Spleen (tissue), 11 donors: ENCODE results near the gene TTC12. TPM values are rescaled to one million over a fixed set of nuclear protein-coding genes. Genes with fewer than 3 reads are reported as not detected.

Experiments
- DNase-seq: peaks from one replicate; pipeline ENCODE4 v3.0.0-alpha.2; 2020
- H3K27ac ChIP-seq, 8 donors: fragments of 200-600 bp; sonication (generic) in 7 of 8; 1 replicate in 4 of 8; 2 replicates in 4 of 8; pipeline versions ENCODE4 v1.5.0 to v1.8.0; 2016 to 2021; ENCODE audit warnings: inconsistent platforms in 4 of 8, mild to moderate bottlenecking in 4 of 8, moderate library complexity in 1 of 8
- H3K27me3 ChIP-seq, 7 donors: fragments of 200-600 bp; sonication (generic) in 6 of 7; replicated peaks in 1 of 7; 1 replicate in 4 of 7; 2 replicates in 3 of 7; pipeline versions ENCODE4 v1.5.0 to v1.8.0; 2016 to 2021; ENCODE audit warnings: inconsistent platforms in 3 of 7, mild to moderate bottlenecking in 1 of 7
- H3K36me3 ChIP-seq, 6 donors: fragments of 200-600 bp; sonication (generic) in 5 of 6; 1 replicate in 4 of 6; 2 replicates in 2 of 6; pipeline versions ENCODE4 v1.5.0 to v1.8.0; 2016 to 2021; ENCODE audit warnings: inconsistent platforms in 2 of 6
- H3K4me1 ChIP-seq, 6 donors: fragments of 200-600 bp; sonication (generic) in 5 of 6; 1 replicate in 3 of 6; 2 replicates in 3 of 6; pipeline versions ENCODE4 v1.5.0 to v1.8.0; 2016 to 2021; ENCODE audit warnings: inconsistent platforms in 3 of 6
- H3K4me3 ChIP-seq, 8 donors: fragments of 200-600 bp; sonication (generic) in 7 of 8; 1 replicate in 4 of 8; 2 replicates in 4 of 8; pipeline versions ENCODE4 v1.5.0 to v1.8.0; 2016 to 2021; ENCODE audit warnings: inconsistent platforms in 4 of 8, mild to moderate bottlenecking in 4 of 8, moderate library complexity in 2 of 8
- H3K9me3 ChIP-seq, 8 donors: fragments of 200-600 bp; sonication (generic) in 7 of 8; 1 replicate in 4 of 8; 2 replicates in 4 of 8; pipeline versions ENCODE4 v1.5.0 to v1.8.0; 2016 to 2021; ENCODE audit warnings: inconsistent platforms in 4 of 8
- POLR2A ChIP-seq, 3 donors: fragments of 450-650 bp; IDR thresholded peaks; one replicate each; pipeline ENCODE4 v1.5.1; 2017; ENCODE audit warnings: antibody characterized with exemption in 3 of 3, mild to moderate bottlenecking in 1 of 3
- POLR2AphosphoS5 ChIP-seq, 3 donors: sonication (generic); formaldehyde crosslinking; IDR thresholded peaks; one replicate each; pipeline ENCODE4 v1.5.1; 2017; ENCODE audit warnings: antibody characterized with exemption in 3 of 3
- WGBS, 5 donors: extraction: QIAGEN DNeasy Blood & Tissue Kit in 3 of 5; methylation state at CpG; one replicate each; pipeline versions ENCODE4 v1.1.5 to v1.1.7; 2013 to 2018; 5-methylcytosine and 5-hydroxymethylcytosine counted together
- intact Hi-C: fragments of 100-400 bp; cut with DNase I; formaldehyde crosslinking; loops from one replicate; pipeline ENCODE4 v1.15.0; 2023; ENCODE audit warnings: low total_unique reads
- polyA plus RNA-seq, 3 donors: library from polyadenylated mRNA; stranded (reverse); fragments of 200-250 nt; gene quantifications; one replicate each; pipeline ENCODE4 v1.2.1, GENCODE V29; 2013
- total RNA-seq, 7 donors: library from RNA; depleted of rRNA in 3 of 7; stranded (reverse); fragments of >200 nt in 3 of 7; fragmentation: NEBNext Ultra II Directional in 4 of 7; extraction: Animal tissue kit (Norgen Biotek cat#: 25700) in 4 of 7; gene quantifications; one replicate each; pipeline versions ENCODE4 v1.1.0 to v1.2.1, GENCODE V29; 2016 to 2021
- TF ChIP-seq, protein P1 (sequence below), 11 experiments: fragments of 200-600 bp in 7 of 11; fragments of 450-650 bp in 4 of 11; sonication (generic) in 4 of 11; IDR thresholded peaks in 8 of 11; conservative IDR thresholded peaks in 3 of 11; 1 replicate in 7 of 11; 2 replicates in 4 of 11; pipeline versions ENCODE4 v1.4.0 to v1.8.0; 2016 to 2021; ENCODE audit warnings: antibody characterized with exemption in 11 of 11, inconsistent platforms in 4 of 11, mild to moderate bottlenecking in 1 of 11
- donor health status: healthy with polysubstance abuse.
- donor health status: DM: no; HTN: no; CAD: no; lungs with moderate emphysema.
- donor health status: DM: no; HTN: no; CAD: no.
- donor health status: Bipolar disorder and iron deficiency.
- donor health status: healthy.
- donor health status: DM: no; HTN: no; CAD: no.
- donor health status: DM: yes; HTN: yes; CAD: no.

Gene TTC12
- total and polyA plus RNA-seq, 10 donors, result 4.2 to 29.8 (median 14.4) TPM

DNA sequence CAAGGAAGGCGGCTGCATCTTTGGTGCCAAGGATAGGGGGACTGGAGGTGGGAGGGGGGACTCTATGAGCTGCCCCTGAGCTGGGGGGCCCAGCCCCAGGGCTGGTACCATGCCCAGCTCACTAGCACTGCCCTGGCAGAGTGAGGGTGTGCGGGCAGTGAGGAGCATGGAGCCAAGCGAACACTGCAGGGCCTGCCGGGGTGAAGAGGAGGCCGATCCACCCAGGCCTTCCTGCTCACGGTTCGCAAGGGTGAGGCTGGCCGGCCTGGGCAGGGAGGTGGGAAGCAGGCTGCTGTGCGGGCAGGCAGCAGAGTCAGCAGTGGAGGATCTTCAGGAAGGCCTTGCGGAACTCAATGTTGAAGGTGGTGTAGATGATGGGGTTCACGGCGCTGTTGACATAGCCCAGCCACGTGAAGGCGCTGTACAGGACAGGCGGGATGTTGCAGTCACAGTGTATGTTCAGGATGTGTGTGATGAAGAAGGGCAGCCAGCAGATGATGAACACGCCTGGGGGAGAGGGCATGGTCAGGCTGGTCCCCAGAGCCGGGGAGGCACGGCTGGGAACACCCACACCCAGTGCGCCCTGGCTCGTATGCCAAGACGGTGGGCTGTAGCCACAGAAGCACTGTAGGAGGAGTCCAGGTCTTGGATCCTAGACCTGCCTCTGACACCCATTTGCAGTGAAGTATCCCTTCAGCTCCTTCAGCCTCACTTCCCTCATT, 96.2 kb downstream of the TTC12 start:
- Histone ChIP-seq H3K9me3 (no peaks in the 10 kb centered on the region), H3K27me3 (no peaks in the 10 kb centered on the region), H3K27ac (no peak overlapping the region), H3K36me3 (no peaks in the 10 kb centered on the region), H3K4me3 (no peak overlapping the region), H3K4me1 (no peaks in the 10 kb centered on the region)
- intact Hi-C loops, result no loop called here
- TF ChIP-seq POLR2AphosphoS5 (IDR thresholded peaks at IDR 0.05), result no peak
- TF ChIP-seq, protein P1, sequence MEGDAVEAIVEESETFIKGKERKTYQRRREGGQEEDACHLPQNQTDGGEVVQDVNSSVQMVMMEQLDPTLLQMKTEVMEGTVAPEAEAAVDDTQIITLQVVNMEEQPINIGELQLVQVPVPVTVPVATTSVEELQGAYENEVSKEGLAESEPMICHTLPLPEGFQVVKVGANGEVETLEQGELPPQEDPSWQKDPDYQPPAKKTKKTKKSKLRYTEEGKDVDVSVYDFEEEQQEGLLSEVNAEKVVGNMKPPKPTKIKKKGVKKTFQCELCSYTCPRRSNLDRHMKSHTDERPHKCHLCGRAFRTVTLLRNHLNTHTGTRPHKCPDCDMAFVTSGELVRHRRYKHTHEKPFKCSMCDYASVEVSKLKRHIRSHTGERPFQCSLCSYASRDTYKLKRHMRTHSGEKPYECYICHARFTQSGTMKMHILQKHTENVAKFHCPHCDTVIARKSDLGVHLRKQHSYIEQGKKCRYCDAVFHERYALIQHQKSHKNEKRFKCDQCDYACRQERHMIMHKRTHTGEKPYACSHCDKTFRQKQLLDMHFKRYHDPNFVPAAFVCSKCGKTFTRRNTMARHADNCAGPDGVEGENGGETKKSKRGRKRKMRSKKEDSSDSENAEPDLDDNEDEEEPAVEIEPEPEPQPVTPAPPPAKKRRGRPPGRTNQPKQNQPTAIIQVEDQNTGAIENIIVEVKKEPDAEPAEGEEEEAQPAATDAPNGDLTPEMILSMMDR (IDR thresholded peaks at IDR 0.05 in 8 of 11, conservative IDR thresholded peaks at IDR 0.05 in 3 of 11), result no peak
- TF ChIP-seq POLR2A (IDR thresholded peaks at IDR 0.05), result no peak
- peak; percentile 67 for DNase-seq
- WGBS, 5 donors, result 84 to 93% (median 89%) methylated on average over 20 to 21 of the region's 21 CpGs

DNA sequence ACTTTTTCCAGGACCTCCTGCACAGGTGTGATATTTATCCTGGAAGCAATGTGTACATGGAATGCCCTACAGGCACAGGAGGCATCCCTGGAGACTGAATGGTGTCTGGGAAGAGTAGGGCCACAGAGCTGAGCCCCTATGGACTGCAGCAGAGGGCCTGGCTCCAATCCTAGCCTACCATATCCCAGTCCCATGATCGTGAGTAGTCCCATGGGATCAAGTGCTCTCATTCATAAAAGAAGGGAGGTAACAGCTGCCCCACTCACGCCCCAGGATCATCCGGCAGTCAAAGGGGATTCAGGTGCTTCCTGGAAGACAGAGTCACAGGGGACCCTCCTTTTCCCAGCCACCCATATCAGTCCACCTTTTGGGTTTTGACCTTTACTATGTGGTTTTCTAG, 97.2 kb downstream of the TTC12 start:
- no peaks in the 10 kb centered on the region for H3K36me3 ChIP-seq
- TF ChIP-seq POLR2AphosphoS5 (IDR thresholded peaks at IDR 0.05) (no peak), POLR2A (IDR thresholded peaks at IDR 0.05) (no peak)
- TF ChIP-seq, protein P1 (IDR thresholded peaks at IDR 0.05 in 8 of 11, conservative IDR thresholded peaks at IDR 0.05 in 3 of 11), result no peak
- WGBS, 5 donors, result 68 to 87% (median 75%) methylated on average over 3 of the region's 3 CpGs
- H3K9me3 ChIP-seq, result no peaks in the 10 kb centered on the region
- H3K27me3 ChIP-seq, result no peaks in the 10 kb centered on the region
- H3K27ac ChIP-seq, result no peak overlapping the region
- no peak for DNase-seq
- no peaks in the 10 kb centered on the region for H3K4me1 ChIP-seq
- intact Hi-C loops, result no loop called here
- H3K4me3 ChIP-seq, result no peak overlapping the region

DNA sequence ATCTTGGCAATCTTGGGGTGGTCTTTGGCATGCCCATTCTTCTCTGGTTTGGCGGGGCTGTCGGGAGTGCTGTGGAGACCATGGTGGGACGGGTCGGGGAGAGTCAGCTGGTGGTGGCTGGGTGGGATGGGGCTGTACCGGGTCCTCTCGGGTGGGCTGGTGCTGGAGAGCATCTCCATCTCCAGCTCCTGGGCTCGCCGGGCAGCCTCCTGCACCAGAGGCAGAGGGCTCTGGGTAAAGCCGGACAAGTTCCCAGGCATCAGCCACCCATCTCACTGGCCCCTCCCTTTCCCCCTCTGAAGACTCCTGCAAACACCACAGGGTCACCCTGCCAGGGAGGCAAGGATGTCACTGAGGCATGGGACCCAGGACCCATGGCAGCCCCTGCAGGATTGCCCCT, 98.3 kb downstream of the TTC12 start:
- no peaks in the 10 kb centered on the region for H3K27me3 ChIP-seq
- H3K27ac ChIP-seq, result no peak overlapping the region
- peak; percentile 62 for DNase-seq
- intact Hi-C loops, result no loop called here
- no peaks in the 10 kb centered on the region for H3K9me3 ChIP-seq
- H3K36me3 ChIP-seq, result no peaks in the 10 kb centered on the region
- no peaks in the 10 kb centered on the region for H3K4me1 ChIP-seq
- TF ChIP-seq POLR2A (IDR thresholded peaks at IDR 0.05) (no peak), POLR2AphosphoS5 (IDR thresholded peaks at IDR 0.05) (no peak)
- TF ChIP-seq, protein P1 (IDR thresholded peaks at IDR 0.05 in 8 of 11, conservative IDR thresholded peaks at IDR 0.05 in 3 of 11), result no peak
- H3K4me3 ChIP-seq, result no peak overlapping the region
- WGBS, 5 donors, result 76 to 94% (median 80%) methylated on average over 8 to 9 of the region's 9 CpGs

DNA sequence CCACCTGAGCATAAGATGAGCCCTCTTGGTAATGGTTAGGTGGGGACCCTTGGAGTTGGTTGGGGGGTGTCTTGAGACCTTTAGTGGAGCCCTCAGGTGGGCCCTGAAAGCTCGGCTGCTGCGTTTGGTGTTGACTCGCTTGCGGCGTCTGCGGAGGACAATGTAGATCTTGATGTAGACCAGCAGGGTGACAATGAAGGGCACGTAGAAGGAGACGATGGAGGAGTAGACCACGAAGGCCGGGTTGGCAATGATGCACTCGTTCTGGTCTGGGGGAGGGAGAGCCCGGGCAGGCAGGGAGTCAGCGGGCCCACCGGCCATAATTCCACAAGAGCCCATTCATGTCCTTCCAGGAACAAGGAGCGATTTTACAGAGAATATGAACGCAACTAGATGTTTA, 101.0 kb downstream of the TTC12 start:
- TF ChIP-seq POLR2A (IDR thresholded peaks at IDR 0.05) (no peak), POLR2AphosphoS5 (IDR thresholded peaks at IDR 0.05) (no peak)
- TF ChIP-seq, protein P1 (IDR thresholded peaks at IDR 0.05 in 8 of 11, conservative IDR thresholded peaks at IDR 0.05 in 3 of 11), result no peak
- no peaks in the 10 kb centered on the region for H3K9me3 ChIP-seq
- H3K27me3 ChIP-seq, result no peaks in the 10 kb centered on the region
- 89 to 96% (median 92%) methylated on average over 16 of the region's 16 CpGs for WGBS, 5 donors
- no peaks in the 10 kb centered on the region for H3K36me3 ChIP-seq
- H3K27ac ChIP-seq, result no peak overlapping the region
- no peak overlapping the region for H3K4me3 ChIP-seq
- intact Hi-C loops, result no loop called here
- peak; percentile 58 for DNase-seq
- H3K4me1 ChIP-seq, result no peaks in the 10 kb centered on the region

Other genes starting within 250 kb of the TTC12 start
- 1 to 10 TPM in 2 of 7 donors, under 1 TPM in 5; 0.26 to 1.7 (median 0.55) TPM for gene ANKK1, start 73.2 kb downstream of the TTC12 start, total RNA-seq
- 1 to 10 TPM in 2 of 3 donors, under 1 TPM in 1; 0.62 to 2.0 (median 1.1) TPM for gene ANKK1, start 73.2 kb downstream of the TTC12 start, polyA plus RNA-seq
- not detected for gene DRD2, start 160.8 kb downstream of the TTC12 start, total RNA-seq
- gene DRD2, start 160.8 kb downstream of the TTC12 start, polyA plus RNA-seq, result not detected